Measurements from ENCODE around the gene CIDEA.
"Not testable (repeated sequence)": the region's sequence is repeated elsewhere in the genome, so short reads cannot be mapped to it uniquely, and the experiment has no call there.

Gene CIDEA

DNA sequence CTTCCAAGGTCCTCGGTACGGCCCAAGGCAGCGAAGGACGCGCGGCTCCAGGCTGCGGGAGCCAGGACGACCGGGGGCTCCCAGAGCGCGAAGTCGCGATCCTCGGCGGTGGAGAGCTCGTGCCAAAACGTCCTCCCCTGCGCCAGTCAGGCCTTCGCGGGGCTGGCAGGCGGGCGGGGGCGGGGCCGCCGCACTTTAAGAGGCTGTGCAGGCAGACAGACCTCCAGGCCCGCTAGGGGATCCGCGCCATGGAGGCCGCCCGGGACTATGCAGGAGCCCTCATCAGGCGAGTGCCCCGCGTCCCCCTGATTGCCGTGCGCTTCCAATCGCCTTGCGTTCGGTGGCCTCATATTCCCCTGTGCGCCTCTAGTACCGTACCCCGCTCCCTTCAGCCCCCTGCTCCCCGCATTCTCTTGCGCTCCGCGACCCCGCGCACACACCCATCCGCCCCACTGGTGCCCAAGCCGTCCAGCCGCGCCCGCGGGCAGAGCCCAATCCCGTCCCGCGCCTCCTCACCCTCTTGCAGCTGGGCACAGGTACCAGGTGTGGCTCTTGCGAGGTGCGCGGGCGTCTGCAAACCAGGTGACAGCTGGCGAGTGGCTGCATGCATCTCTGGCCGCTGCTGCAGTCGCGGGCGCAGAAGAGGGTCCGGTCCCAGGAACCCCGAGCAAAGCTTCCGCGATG, at the start of gene CIDEA:
CIDEA (plus strand) TSS at position 226 of the 684 bp plus-strand sequence; CDS start at position 249, 23 bp downstream.
- no peak for DNase-seq
- in situ Hi-C loops (cut with MboI; ENCODE audit: low pct_unique_long_range_greater_than_20kb, low sequenced_read_pairs), result loop anchor here (25.0 kb wide), 1 partner anchor 108 kb away; no protein-coding TSS in a partner anchor

GRCh38 chr18:12208296-12209153, 45.6 kb upstream of the CIDEA start:
- DNase-seq, result peak; percentile 1
- in situ Hi-C loops (cut with MboI; ENCODE audit: low pct_unique_long_range_greater_than_20kb, low sequenced_read_pairs), result not testable (repeated sequence)

DNA sequence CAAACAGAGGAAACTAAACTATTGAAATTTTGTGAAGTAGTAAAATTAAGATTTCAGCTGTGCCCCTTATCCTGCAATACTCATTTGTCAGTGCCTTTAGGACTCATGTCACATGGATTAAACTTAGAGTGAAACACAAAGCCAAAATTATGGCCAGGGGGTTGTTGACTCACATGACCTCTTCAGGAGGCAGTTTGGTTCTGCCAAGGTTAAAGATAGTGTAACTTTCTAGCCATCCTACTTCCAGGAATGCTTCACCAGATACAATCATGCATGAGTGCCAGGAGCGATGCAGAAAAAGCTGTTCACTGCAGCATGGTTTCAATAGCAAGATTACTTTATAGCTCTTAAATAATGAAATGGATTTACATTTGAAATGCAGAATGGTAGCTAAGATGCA, 41.9 kb upstream of the CIDEA start:
- in situ Hi-C loops (cut with MboI; ENCODE audit: low pct_unique_long_range_greater_than_20kb, low sequenced_read_pairs), result loop anchor here (5.0 kb wide), 1 partner anchor 1590 kb away; no protein-coding TSS in a partner anchor
- DNase-seq, result not testable (repeated sequence)

- in situ Hi-C loops (cut with MboI; ENCODE audit: low pct_unique_long_range_greater_than_20kb, low sequenced_read_pairs), result loop anchor here (5.0 kb wide), 1 partner anchor 1592 kb away; no protein-coding TSS in a partner anchor
- not testable (repeated sequence) for DNase-seq
Observed at GRCh38 chr18:12214296-12215005, 39.7 kb upstream of the CIDEA start.

DNA sequence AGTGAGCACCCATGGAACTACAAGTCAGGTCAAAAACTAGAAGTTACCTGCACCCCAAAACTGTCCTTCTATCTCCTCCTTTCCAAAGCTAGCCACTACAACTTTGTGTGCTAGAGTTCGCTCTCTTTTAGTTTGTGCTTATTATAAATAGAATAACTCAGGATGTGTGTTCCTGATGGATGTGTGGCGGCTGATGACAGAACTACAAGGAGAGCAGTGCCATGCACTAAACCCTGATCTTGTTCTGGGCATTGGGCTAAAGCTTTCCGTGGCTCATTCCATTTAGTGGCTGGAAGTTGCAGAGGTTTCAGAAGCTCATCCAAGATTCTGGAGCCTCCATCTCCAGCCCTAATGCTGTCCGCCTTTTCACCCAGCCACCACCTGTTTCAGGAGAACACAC, 37.7 kb upstream of the CIDEA start:
- in situ Hi-C loops (cut with MboI; ENCODE audit: low pct_unique_long_range_greater_than_20kb, low sequenced_read_pairs); DNase-seq: not testable (repeated sequence)

GRCh38 chr18:12218603-12219002, 35.6 kb upstream of the CIDEA start:
- in situ Hi-C loops (cut with MboI; ENCODE audit: low pct_unique_long_range_greater_than_20kb, low sequenced_read_pairs); DNase-seq: not testable (repeated sequence)

GRCh38 chr18:12222041-12222440, 32.1 kb upstream of the CIDEA start:
- in situ Hi-C loops (cut with MboI; ENCODE audit: low pct_unique_long_range_greater_than_20kb, low sequenced_read_pairs); DNase-seq: not testable (repeated sequence)

GRCh38 chr18:12223326-12223725, 30.8 kb upstream of the CIDEA start:
- DNase-seq; in situ Hi-C loops (cut with MboI; ENCODE audit: low pct_unique_long_range_greater_than_20kb, low sequenced_read_pairs): not testable (repeated sequence)

DNA sequence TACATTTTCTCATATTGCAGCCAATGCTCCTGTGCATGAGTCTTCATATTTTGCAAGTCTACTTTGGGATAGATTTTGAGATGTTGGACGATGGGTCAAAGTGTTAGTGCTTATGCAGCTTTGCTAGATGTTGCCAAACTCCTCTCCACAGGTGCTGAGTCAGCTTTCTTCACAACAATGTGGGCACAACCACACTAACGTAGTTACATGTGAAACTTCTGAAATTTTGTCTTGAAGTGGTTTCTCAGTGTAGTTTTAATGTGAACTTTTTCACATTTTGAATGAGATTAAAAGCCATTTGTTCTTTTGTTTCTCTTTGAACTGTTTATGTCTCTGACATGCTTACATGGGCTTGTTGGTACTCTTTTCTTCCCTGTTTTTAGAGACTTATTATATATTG, 27.4 kb upstream of the CIDEA start:
- DNase-seq; in situ Hi-C loops (cut with MboI; ENCODE audit: low pct_unique_long_range_greater_than_20kb, low sequenced_read_pairs): not testable (repeated sequence)

DNA sequence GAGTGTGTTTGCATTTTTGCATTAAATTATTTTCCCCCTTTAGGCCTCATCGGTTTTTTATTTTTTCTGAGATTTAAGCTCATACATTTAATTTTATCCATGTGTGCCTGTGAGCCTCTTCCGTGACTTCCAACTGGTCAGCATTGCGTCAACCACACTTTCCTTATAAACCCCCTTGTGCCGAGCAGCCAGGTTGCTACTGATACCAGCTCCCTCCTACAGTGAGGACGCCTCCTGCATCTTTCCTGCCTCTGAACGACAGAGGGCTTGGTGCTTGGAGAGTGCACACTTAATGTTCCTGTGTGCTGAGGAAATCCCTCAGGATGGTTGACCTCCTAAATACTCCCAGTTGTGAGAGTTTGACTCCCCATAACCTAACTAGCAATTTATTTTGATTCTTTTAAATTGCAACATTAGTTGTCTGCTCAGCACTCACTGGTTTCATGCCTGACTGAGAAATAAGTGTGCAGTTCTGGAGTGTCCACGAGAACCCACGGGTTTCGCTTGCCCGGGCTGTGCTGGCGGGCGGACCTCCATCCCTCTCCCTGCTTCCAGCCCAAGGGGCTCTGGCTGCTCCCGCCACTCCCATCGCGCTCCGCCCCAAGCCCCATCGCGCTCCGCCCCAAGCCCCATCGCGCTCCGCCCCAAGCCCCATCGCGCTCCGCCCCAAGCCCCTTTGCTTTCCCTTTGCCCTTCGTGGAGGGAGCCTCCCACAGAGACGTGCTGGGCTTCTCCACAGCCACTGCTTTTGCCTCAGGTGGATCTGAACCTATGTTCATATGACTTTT, 26.6 kb upstream of the CIDEA start:
- in situ Hi-C loops (cut with MboI; ENCODE audit: low pct_unique_long_range_greater_than_20kb, low sequenced_read_pairs); DNase-seq: not testable (repeated sequence)

DNA sequence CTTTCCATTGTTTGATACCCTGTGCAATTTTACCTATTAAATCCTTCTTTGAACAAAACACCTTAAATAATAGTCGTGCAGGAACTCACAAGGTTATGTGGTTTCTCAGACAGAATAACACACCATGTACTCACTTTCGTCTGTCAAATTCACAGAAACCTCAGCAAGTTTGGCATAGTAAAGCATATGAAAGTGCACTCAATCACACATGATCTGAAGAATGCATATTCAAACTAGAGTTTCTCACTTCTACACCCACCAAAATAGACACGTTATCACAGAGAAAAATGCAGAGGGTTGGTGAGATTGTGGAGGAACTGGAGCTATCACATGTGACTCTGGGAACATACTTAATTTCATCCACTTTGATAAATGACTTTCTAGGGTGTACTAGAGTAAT, 25.9 kb upstream of the CIDEA start:
- in situ Hi-C loops (cut with MboI; ENCODE audit: low pct_unique_long_range_greater_than_20kb, low sequenced_read_pairs), result not testable (repeated sequence)

GRCh38 chr18:12230561-12230960, 23.6 kb upstream of the CIDEA start:
- not testable (repeated sequence) for DNase-seq
- in situ Hi-C loops (cut with MboI; ENCODE audit: low pct_unique_long_range_greater_than_20kb, low sequenced_read_pairs), result loop anchor here (10.0 kb wide), 1 partner anchor 136 kb away; the partner anchor contains the start of gene ANKRD62

More for the DNA sequence above, 25.9 kb upstream of the CIDEA start:
- not testable (repeated sequence) for DNase-seq

GRCh38 chr18:12231040-12231882, 22.9 kb upstream of the CIDEA start:
- DNase-seq, result no peak
- in situ Hi-C loops (cut with MboI; ENCODE audit: low pct_unique_long_range_greater_than_20kb, low sequenced_read_pairs), result loop anchor here (10.0 kb wide), 1 partner anchor 136 kb away; the partner anchor contains the start of gene ANKRD62

DNA sequence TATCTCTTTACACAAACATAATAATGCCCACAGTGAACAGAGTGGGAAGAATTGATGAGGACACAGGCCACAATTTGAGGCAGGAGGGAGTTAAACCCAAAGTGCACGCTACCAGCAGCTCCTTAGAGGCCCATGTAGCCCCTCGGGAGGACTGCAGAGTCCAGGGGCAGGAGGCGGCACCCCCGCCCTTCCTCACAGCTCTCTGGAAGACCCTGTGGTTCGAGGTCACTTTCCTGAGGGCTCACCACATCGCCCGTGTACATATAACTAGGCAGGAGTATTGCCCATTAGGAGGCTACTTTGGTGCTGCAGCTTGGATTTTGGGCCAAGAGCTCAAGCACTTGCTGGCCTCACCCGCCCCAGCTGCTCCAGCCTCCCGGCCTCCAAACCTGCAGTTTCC, 22.2 kb upstream of the CIDEA start:
- no peak for DNase-seq
- in situ Hi-C loops (cut with MboI; ENCODE audit: low pct_unique_long_range_greater_than_20kb, low sequenced_read_pairs), result loop anchor here (10.0 kb wide), 1 partner anchor 137 kb away; the partner anchor contains the start of gene ANKRD62

- in situ Hi-C loops (cut with MboI; ENCODE audit: low pct_unique_long_range_greater_than_20kb, low sequenced_read_pairs), result loop anchor here (10.0 kb wide), 1 partner anchor 139 kb away; the partner anchor contains the start of gene ANKRD62
- DNase-seq, result no peak
Observed at GRCh38 chr18:12233378-12233777, 20.8 kb upstream of the CIDEA start.

DNA sequence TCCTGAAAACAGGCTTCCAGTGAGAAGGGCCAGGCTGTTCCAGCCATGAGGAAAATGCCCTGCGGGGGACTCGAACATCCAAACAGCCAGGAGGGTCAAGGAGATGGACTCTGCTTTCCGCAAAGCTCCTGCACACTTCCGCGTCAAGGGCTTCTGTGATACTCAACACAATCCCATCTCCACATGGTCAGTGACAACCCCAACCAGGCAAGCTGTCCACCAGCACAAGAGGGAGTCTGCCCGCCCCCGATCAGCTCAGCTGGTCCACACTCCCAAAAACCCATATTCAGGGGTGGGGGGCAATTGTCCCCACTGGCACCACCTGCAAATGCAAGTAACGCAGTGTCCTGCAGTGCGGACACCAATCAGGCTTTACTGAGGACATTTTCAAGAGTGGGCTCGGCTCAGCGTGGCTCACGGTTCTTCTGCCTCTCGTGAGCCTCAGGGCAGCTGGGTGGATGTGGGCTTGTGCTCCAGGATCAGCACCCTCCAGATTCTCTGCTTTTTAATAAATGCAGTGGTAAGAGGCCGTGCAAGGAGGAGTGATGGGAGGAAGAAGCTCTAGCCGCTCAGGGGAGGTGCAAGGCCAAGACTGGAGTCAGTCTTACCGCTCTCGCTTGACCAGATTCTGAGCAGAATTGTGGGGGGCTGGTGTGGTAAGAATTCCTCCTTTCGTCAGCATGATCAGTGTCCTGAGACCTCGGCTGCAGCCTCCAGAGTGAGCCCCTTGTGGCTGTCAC, 19.5 kb upstream of the CIDEA start:
- DNase-seq, result no peak
- in situ Hi-C loops (cut with MboI; ENCODE audit: low pct_unique_long_range_greater_than_20kb, low sequenced_read_pairs), result loop anchor here (10.0 kb wide), 1 partner anchor 140 kb away; the partner anchor contains the start of gene ANKRD62

DNA sequence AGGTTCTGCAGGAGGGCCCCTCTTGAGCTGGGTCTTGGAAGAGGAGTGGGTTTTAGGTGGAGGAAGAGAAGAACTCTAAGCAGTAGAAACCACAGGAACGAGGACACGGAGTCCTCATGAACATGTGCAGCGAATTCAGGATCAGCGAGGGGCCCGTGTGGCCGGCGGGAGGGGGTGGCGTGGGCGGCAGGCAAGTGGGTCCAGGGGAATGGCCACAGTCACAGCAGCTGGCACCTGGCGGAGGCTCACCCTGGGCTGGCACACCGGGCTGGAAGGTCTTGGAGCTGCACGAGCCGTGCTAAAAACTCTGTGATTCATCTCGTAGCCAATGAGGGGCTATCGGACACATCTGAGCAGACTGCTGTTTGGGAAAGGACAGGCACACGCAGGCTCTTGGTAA, 18.0 kb upstream of the CIDEA start:
- no peak for DNase-seq
- in situ Hi-C loops (cut with MboI; ENCODE audit: low pct_unique_long_range_greater_than_20kb, low sequenced_read_pairs), result loop anchor here (10.0 kb wide), 1 partner anchor 141 kb away; the partner anchor contains the start of gene ANKRD62

Measured in KBM-7 (cell line).